HG03565 (cell line): Measurements from ENCODE around the gene RXRG.

ENCODE experiments used
- ATAC-seq: cut with Tn5 transposase; IDR thresholded peaks from one replicate; pipeline ENCODE4 v1.9.1; 2021; ENCODE audit warnings: mild to moderate bottlenecking, moderate library complexity; ENCODE audit not compliant: unreplicated experiment

RXRG gene

GRCh38 chr1:165376041-165376810, 68.7 kb downstream of the RXRG start:
- ATAC-seq: no peak

GRCh38 chr1:165375623-165376022, 69.3 kb downstream of the RXRG start:
- no peak for ATAC-seq

- no peak for ATAC-seq
Measured at GRCh38 chr1:165371588-165372225, 73.2 kb downstream of the RXRG start.

GRCh38 chr1:165369255-165369848, 75.6 kb downstream of the RXRG start:
- peak; percentile 63 for ATAC-seq

GRCh38 chr1:165367375-165367993, 77.4 kb downstream of the RXRG start:
- ATAC-seq: peak; percentile 49

- ATAC-seq: no peak
Measured at GRCh38 chr1:165365341-165365740, 79.6 kb downstream of the RXRG start.

GRCh38 chr1:165364568-165365133, 80.3 kb downstream of the RXRG start:
- ATAC-seq: no peak

GRCh38 chr1:165356876-165357275, 88.0 kb downstream of the RXRG start:
- no peak for ATAC-seq

GRCh38 chr1:165355977-165356811, 88.7 kb downstream of the RXRG start, which contains the start of gene LMX1A:
Gene LMX1A (minus strand): TSS chr1:165356715. CDS start chr1:165355559, 1,156 bp downstream.
- no peak for ATAC-seq

GRCh38 chr1:165355139-165355976, 89.6 kb downstream of the RXRG start:
- no peak for ATAC-seq

- ATAC-seq: no peak
Measured at GRCh38 chr1:165354739-165355138, 90.2 kb downstream of the RXRG start.

GRCh38 chr1:165353731-165354671, 90.9 kb downstream of the RXRG start:
- no peak for ATAC-seq

GRCh38 chr1:165352442-165353293, 92.3 kb downstream of the RXRG start:
- ATAC-seq: no peak

GRCh38 chr1:165351863-165352441, 93.0 kb downstream of the RXRG start:
- ATAC-seq: no peak
